NB4 (cell line): ENCODE results near the gene SLC25A6.

Experiments
- DNase-seq: peaks from one replicate; pipeline ENCODE4 v3.0.0; 2010; ENCODE audit warnings: low read depth
- H3K4me3 ChIP-seq: one replicate; pipeline ENCODE4 v1.5.1; 2011; ENCODE audit warnings: mild to moderate bottlenecking, low read depth, low read length, moderate library complexity
- CTCF ChIP-seq: IDR thresholded peaks from one replicate; pipeline ENCODE4 v1.5.1; 2012; ENCODE audit warnings: low read depth, low read length
- MAX ChIP-seq: IDR thresholded peaks from 2 replicates; pipeline ENCODE4 v1.6.1; 2011; ENCODE audit warnings: low read depth, low read length
- MYC ChIP-seq: IDR thresholded peaks from 2 replicates; pipeline ENCODE4 v1.6.1; 2011; ENCODE audit warnings: low read depth, low read length
- POLR2A ChIP-seq: IDR thresholded peaks from 2 replicates; pipeline ENCODE4 v1.6.1; 2011; ENCODE audit warnings: mild to moderate bottlenecking; ENCODE audit not compliant: insufficient read length; ENCODE audit errors: extremely low read depth

SLC25A6 gene

DNA sequence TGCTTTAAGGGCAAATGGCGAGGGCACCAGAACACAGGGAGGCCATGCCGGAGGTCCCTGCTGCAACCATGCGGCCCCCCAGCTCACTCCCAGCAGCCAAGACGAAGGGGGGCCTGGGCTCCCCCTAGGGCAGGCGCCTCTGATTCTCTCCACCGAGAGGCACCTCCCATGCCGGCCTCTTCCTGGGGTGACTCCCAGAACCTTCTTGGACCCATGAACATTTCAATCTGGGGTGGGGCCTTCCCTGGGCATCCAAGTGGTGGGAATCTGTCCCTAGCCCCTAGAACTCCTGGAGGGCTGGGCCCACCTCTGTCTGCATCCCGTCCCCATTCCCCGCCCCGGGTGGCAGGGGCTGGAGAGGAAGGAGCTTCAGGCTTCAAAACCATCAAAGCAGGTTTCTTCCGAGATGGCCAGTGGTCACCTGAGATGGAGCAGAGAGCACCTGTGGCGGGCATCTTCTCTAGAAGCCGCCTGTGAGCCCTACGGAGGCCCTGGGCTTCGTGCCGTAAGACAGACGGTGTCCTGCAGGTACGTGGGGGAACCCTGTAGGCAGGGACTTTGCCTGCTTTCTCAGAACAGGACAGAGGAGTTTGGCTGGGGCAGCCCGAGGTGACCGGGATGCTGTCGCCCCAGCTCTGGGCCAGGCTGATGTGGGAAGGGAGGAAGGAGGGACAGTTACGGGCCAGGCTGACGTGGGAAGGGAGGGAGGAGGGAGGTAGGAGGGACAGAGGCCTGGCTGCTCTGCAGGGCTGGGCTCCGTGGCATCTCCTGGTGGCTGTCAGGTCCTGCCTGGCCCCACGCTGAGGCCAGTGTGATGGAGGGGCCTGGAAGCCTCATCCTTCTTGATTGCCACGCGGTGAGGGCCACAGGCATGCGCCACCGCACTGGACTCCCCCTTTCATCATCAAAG is 6.8 kb upstream of the SLC25A6 start:
- TF ChIP-seq MYC (no peak), POLR2A (no peak), CTCF (no peak), MAX (no peak)
- no peak for DNase-seq
- H3K4me3 ChIP-seq, result no peak overlapping the region

DNA sequence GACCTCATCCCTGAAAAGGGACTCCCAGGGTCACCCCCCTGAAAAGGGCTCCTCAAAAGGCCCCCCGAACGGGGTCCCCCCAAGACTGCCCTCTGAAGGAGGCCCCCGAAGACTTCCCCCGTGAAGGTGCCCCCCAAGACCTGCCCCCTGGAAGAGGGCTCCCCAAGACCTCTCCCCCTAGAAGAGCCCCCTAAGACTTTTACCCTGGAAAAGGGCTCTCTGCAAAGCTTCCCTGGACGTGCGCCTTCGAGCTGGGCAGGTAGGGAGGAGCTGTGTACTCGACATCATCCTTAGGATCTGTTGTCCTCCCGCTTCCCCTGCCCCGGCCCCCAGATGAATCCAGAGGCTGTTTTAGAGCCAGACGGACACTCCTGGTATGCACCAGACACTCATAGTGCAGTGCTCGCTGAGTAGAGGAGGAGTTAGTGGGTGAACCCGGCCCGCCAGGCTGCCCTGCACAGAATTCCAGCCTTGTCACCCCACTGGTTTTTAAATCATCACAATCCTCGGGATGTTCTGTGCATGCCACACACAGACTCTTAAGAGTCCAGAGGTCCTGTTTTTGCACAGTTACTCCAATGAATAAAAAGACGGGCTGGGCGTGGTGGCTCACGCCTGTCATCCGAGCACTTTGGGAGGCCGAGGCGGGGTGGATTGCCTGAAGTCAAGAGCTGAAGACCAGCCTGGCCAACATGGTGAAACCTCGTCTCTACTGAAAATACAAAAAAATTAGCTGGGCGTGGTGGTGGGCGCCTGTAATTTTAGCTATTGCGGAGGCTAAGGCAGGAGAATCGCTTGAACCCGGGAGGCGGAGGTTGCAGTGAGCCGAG is 5.7 kb upstream of the SLC25A6 start:
- no peak for DNase-seq
- H3K4me3 ChIP-seq, result no peak overlapping the region
- TF ChIP-seq MAX (no peak), MYC (no peak), CTCF (no peak), POLR2A (no peak)

DNA sequence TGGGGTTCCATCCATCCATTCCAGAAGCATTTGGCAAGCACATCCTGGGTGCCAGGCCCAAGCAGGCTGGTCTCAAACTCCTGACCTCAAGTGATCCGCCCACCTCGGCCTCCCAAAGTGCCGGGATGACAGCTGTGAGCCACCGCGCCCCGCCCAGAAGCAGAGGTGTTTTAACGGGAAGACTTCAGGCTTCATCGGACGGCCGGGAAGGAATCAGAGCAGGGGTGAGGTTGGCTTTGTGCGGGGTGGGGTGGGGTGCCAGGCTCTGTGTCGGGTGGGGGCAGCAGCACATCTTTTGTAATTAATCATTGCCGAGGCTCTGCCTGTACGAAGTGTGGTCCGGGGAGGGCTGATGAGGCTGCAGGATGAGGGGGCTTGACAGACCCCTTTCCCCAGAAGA is 5.1 kb upstream of the SLC25A6 start:
- DNase-seq, result no peak
- no peak overlapping the region for H3K4me3 ChIP-seq
- TF ChIP-seq POLR2A (no peak), MYC (no peak)

DNA sequence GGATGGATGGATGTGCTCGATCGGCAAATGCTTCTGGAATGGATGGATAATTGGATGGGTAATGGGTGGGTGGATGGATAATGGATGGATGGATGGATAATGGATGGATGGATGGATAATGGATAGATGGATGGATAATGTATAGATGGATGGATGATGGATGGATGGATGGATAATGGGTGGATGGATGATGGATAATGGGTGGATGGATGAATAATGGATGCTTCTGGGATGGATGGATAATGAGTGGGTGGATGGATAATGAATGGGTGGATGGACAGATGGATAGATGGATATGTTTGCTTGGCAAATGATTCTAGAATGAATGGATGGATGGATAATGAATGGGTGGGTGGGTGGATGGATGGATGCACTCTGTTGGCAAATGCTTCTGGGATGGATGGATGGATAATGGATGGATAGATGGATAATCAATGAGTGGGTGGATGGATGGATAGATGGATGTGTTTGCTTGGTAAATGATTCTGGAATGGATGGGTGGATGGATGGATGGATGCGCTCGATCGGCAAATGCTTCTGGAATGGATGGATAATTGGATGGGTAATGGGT is 3.8 kb upstream of the SLC25A6 start:
- TF ChIP-seq CTCF, result no peak
- TF ChIP-seq POLR2A, result no peak
- TF ChIP-seq MAX, result no peak
- no peak for TF ChIP-seq MYC
- no peak for DNase-seq
- H3K4me3 ChIP-seq, result no peak overlapping the region

- no peak for TF ChIP-seq CTCF
- no peak for TF ChIP-seq POLR2A
- TF ChIP-seq MAX, result no peak
- TF ChIP-seq MYC, result no peak
- no peak for DNase-seq
- H3K4me3 ChIP-seq, result no peak overlapping the region
These were observed 3.0 kb upstream of the SLC25A6 start for GRCh38 chrX:1394731-1395501.
